Bronchial epithelial cell (primary cell): ENCODE measurements around the gene SLC39A11. TPM values are rescaled to one million over a fixed set of nuclear protein-coding genes. Genes with fewer than 3 reads are reported as not detected.

Experiments used
- DNase-seq: peaks from one replicate; pipeline ENCODE4 v3.0.0-alpha.2; 2010; ENCODE audit warnings: low read depth
- FAIRE-seq: peaks from 2 replicates; lab custom pipeline; 2011; peaks lifted over from hg19 to GRCh38; lab: Jason Lieb, UNC
- H3K27me3 ChIP-seq: 2 replicates; pipeline ENCODE4 v1.5.1; 2011; ENCODE audit warnings: low read length; ENCODE audit not compliant: control insufficient read depth, insufficient read depth
- H3K36me3 ChIP-seq: 2 replicates; pipeline ENCODE4 v1.5.1; 2011; ENCODE audit warnings: low read length; ENCODE audit not compliant: control insufficient read depth, insufficient read depth
- H3K4me3 ChIP-seq: 2 replicates; pipeline ENCODE4 v1.5.1; 2011; ENCODE audit warnings: mild to moderate bottlenecking, low read depth, low read length, control low read depth
- total RNA-seq: library from RNA; depleted of rRNA; stranded (reverse); fragments of >200 nt; gene quantifications from 2 replicates; pipeline ENCODE4 v1.2.1, GENCODE V29; 2014
- TF ChIP-seq, protein P1 (sequence below): IDR thresholded peaks from 2 replicates; pipeline ENCODE4 v1.5.1; 2011; ENCODE audit warnings: mild to moderate bottlenecking, moderate library complexity, low read length, control low read depth, inconsistent platforms; ENCODE audit not compliant: insufficient read depth, severe bottlenecking

The SLC39A11 gene
- total RNA-seq, 1 donor from 2014 or later, result 23.4 TPM

DNA sequence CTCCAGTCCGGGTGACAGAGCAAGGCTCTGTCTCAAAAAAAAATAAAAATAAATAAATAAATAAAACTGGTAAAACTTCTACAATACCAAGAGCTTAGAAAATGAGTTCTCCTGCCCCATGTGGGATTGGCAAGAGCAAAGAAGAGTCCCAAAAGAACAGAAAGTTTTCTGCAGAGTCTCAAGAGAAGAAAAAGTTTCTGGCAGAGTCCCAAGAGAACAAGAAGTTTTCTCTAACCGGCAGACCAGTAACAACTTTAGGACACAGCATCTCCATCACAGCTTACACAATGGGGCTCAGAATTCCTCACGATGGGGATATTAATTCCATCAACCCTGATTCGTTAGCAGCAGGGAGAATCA is 1.1 kb downstream of the SLC39A11 start:
- FAIRE-seq, result no peak
- TF ChIP-seq, protein P1, sequence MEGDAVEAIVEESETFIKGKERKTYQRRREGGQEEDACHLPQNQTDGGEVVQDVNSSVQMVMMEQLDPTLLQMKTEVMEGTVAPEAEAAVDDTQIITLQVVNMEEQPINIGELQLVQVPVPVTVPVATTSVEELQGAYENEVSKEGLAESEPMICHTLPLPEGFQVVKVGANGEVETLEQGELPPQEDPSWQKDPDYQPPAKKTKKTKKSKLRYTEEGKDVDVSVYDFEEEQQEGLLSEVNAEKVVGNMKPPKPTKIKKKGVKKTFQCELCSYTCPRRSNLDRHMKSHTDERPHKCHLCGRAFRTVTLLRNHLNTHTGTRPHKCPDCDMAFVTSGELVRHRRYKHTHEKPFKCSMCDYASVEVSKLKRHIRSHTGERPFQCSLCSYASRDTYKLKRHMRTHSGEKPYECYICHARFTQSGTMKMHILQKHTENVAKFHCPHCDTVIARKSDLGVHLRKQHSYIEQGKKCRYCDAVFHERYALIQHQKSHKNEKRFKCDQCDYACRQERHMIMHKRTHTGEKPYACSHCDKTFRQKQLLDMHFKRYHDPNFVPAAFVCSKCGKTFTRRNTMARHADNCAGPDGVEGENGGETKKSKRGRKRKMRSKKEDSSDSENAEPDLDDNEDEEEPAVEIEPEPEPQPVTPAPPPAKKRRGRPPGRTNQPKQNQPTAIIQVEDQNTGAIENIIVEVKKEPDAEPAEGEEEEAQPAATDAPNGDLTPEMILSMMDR, result no peak
- DNase-seq, result no peak
- Histone ChIP-seq H3K4me3 (no peak overlapping the region), H3K27me3 (peaks cover 2% of the 10 kb centered on the region), H3K36me3 (peaks cover 1% of the 10 kb centered on the region)

DNA sequence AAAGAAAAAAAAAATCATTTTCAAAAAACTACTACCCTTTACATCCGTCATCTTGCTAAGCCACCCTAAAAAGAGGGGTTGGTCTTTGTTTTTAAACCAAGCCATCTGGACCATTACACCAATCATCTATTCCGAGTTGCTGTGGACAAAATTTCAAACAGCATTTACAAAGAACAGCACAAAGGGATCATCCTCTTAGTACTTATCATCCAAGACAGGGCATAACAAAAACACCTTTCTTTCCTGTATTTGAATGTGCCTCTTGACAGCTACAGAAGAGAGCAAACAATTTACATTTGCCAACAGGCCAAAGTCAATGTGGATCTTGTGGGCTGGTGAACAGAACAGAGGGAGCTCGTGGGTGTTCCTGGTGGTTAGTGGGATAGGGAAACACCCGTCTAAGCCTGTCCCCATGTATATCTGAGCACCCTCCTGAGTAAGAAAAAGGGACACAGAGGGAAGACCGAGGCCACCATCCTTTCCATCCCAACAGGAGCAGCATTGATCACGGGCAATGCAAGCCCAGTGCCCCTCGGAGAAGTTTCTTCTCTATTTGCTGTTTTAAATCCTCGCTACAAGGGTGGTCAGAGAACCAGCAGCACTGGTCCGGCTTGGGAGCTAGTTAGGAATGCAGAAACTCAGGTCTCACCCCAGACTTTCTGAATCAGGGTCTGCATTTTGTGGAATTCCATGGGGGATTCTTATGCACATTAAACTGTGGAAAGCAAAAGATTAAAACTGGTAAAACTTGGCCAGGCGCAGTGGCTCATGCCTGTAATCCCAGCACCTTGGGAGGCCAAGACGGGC is 1.9 kb downstream of the SLC39A11 start:
- peaks cover 2% of the 10 kb centered on the region for H3K27me3 ChIP-seq
- no peak for FAIRE-seq
- TF ChIP-seq, protein P1, result no peak
- H3K4me3 ChIP-seq, result no peak overlapping the region
- peaks cover 1% of the 10 kb centered on the region for H3K36me3 ChIP-seq
- DNase-seq, result no peak

DNA sequence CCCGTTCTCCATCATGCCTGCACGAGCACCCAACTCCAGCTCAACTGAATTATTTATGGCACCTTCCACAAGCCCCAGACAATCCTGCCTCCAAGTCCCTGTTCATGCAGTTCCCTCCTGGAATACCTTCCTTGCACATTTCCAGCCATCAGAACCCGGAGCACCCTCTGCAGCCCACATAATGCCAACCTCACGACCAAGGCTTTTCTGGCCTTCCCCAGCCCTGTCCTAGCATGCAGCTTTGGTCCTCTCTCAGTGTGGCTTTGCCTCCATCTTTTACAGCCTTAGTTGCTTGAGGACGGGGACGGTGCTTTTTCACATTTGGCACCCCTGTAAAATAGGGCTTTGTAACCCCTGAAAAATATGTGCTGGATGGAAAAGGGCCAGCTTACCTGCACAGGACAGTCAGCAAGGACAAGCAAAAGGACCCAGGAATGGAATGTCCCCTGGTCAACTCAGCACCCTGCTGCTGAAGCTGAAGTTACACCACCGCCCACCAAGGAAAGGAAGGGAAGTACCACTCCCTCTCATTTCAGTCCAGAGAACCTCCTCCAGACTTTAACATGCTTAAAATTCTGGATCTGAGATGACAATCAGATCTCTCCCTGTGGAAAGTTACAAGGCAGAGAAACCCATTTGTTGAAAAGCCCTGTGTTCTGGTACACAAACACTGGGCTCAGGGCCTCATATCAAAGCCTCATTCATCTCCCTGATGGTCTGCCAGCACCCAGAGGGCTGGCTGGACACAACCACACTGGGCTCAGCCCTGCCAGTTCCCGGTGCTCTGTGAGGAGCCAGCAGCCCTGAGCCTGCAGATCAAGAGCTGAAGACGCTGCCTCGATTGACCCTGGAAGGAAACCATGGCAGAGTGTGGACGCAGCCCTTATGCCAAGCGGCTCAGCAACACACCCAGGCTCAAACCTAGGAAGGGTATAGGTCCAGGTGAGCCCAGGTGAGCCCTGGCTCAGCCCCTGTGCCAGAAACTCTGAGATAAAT is 2.9 kb downstream of the SLC39A11 start:
- TF ChIP-seq, protein P1, result no peak
- peaks cover 1% of the 10 kb centered on the region for H3K36me3 ChIP-seq
- H3K27me3 ChIP-seq, result no peaks in the 10 kb centered on the region
- H3K4me3 ChIP-seq, result no peak overlapping the region
- no peak for DNase-seq
- FAIRE-seq, result no peak

DNA sequence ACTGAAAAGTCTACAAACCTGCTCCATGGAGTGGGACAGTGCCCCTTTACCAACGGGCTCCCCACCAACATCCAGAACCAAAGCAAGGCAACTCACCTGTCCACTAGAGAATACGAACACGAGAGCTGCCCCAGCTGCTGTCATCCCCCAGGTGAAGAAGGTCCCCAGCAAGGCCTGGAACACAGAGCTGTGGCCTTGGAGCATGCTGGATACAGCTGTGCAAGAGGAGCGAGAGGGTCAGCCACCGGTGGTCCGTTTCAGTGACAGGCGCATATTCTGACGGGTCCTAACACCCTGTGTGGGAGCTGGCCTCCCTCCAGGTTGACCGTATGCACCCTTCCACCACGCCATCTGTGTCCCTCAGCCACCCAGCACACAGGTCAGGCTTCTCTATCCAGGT is 3.9 kb downstream of the SLC39A11 start:
- FAIRE-seq (no peak), DNase-seq (no peak)
- H3K27me3 ChIP-seq, result no peaks in the 10 kb centered on the region
- peaks cover 3% of the 10 kb centered on the region for H3K36me3 ChIP-seq
- TF ChIP-seq, protein P1, result no peak
- no peak overlapping the region for H3K4me3 ChIP-seq

DNA sequence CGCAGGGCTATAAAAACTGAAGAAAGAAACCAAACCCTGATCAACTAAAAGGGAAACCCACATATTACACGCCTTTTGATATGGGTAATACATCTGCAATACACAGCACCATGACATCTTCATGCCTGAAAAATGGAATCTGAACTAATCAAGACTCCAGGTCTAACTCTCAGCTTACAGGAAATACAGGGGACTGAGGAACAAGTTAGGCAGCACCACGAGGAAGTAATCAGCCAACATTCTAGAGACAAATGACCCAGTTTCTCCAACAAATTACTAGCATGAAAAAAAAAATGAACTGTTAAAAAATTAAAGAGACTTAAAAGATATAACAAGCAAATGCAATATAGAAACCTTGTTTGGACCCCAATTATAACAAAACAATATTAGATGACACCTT is 9.1 kb downstream of the SLC39A11 start:
- Histone ChIP-seq H3K4me3 (no peak overlapping the region), H3K27me3 (no peaks in the 10 kb centered on the region), H3K36me3 (peaks cover 2% of the 10 kb centered on the region)
- no peak for DNase-seq
- no peak for FAIRE-seq
- TF ChIP-seq, protein P1, result no peak
